ENCODE results near the gene DHRSX.
"Not testable (repeated sequence)": the region's sequence is repeated elsewhere in the genome, so short reads cannot be mapped to it uniquely, and the experiment has no call there.

DHRSX gene

GRCh38 chrX:2242980-2243379 lies 257.8 kb downstream of the DHRSX start:
- no peak for TF ChIP-seq PATZ1 (CRISPR knock-in tag; IDR thresholded peaks at IDR 0.05; ENCODE audit: borderline replicate concordance)
- no peak for TF ChIP-seq POU6F1 (CRISPR knock-in tag; IDR thresholded peaks at IDR 0.05; ENCODE audit: borderline replicate concordance, low read depth)
- no peak for TF ChIP-seq CREB5 (CRISPR knock-in tag; IDR thresholded peaks at IDR 0.05; ENCODE audit: low read depth)
- ATAC-seq = no peak

- TF ChIP-seq OSR1 (CRISPR knock-in tag; IDR thresholded peaks at IDR 0.05) (no peak), RARB (CRISPR knock-in tag; IDR thresholded peaks at IDR 0.05) (no peak), CSDC2 (CRISPR knock-in tag; IDR thresholded peaks at IDR 0.05) (no peak), TOX (CRISPR knock-in tag; IDR thresholded peaks at IDR 0.05; ENCODE audit: borderline replicate concordance) (no peak), CSRNP3 (CRISPR knock-in tag; IDR thresholded peaks at IDR 0.05) (no peak), ZNF8 (CRISPR knock-in tag; IDR thresholded peaks at IDR 0.05) (no peak), PATZ1 (CRISPR knock-in tag; IDR thresholded peaks at IDR 0.05; ENCODE audit: borderline replicate concordance) (no peak), BACH2 (CRISPR knock-in tag; IDR thresholded peaks at IDR 0.05; ENCODE audit: borderline replicate concordance) (no peak), TSHZ2 (CRISPR knock-in tag; IDR thresholded peaks at IDR 0.05) (no peak), TCF4 (CRISPR knock-in tag; IDR thresholded peaks at IDR 0.05; ENCODE audit: borderline replicate concordance) (no peak), PPARA (CRISPR knock-in tag; IDR thresholded peaks at IDR 0.05; ENCODE audit: borderline replicate concordance) (no peak), ARNTL (CRISPR knock-in tag; IDR thresholded peaks at IDR 0.05; ENCODE audit: borderline replicate concordance, low read depth) (no peak), GLIS3 (CRISPR knock-in tag; IDR thresholded peaks at IDR 0.05) (no peak), ZNF70 (CRISPR knock-in tag; IDR thresholded peaks at IDR 0.05) (no peak)
- ATAC-seq = no peak
These were observed 258.4 kb downstream of the DHRSX start for GRCh38 chrX:2242326-2242725.

- ATAC-seq = not testable (repeated sequence)
These were observed 259.3 kb downstream of the DHRSX start for GRCh38 chrX:2241496-2241895.

GRCh38 chrX:2240761-2241160 lies 260.0 kb downstream of the DHRSX start:
- not testable (repeated sequence) for ATAC-seq

Data from SK-N-SH treated with all-trans-retinoic acid at 6 μM for 48 hours (cell line).